OCI-LY1 (cell line): ENCODE measurements around the gene CEP152.

Source experiments
- H2AFZ ChIP-seq: fragments of 200-600 bp; sonication (generic), shearing (Covaris generic); 2 replicates; pipeline ENCODE4 v1.6.0; 2014; ENCODE audit warnings: antibody characterized with exemption, mild to moderate bottlenecking, low read length
- H3F3A ChIP-seq: fragments of 200-600 bp; sonication (generic), shearing (Covaris generic); 2 replicates; pipeline ENCODE4 v1.6.0; 2014; ENCODE audit warnings: mild to moderate bottlenecking, antibody characterized with exemption, low read length, moderate library complexity; ENCODE audit not compliant: insufficient read depth
- H3K27ac ChIP-seq: fragments of 200-600 bp; sonication (generic); 2 replicates; pipeline ENCODE4 v1.5.1; 2014; ENCODE audit warnings: low read length, mixed run types, mild to moderate bottlenecking, low read depth; ENCODE audit not compliant: poor library complexity, severe bottlenecking
- H3K27me3 ChIP-seq: fragments of 200-600 bp; sonication (generic); 2 replicates; pipeline ENCODE4 v1.6.0; 2014; ENCODE audit warnings: antibody characterized with exemption, mild to moderate bottlenecking, low read length, moderate library complexity; ENCODE audit not compliant: insufficient read depth
- H3K36me3 ChIP-seq: fragments of 200-600 bp; sonication (generic); 2 replicates; pipeline ENCODE4 v1.6.1; 2014; ENCODE audit warnings: mild to moderate bottlenecking, antibody characterized with exemption, low read length, moderate library complexity, mixed read lengths; ENCODE audit not compliant: insufficient read depth
- H3K4me1 ChIP-seq: fragments of 200-600 bp; sonication (generic); 2 replicates; pipeline ENCODE4 v1.5.1; 2014; ENCODE audit warnings: mild to moderate bottlenecking, low read length, moderate library complexity; ENCODE audit not compliant: insufficient read depth, severe bottlenecking
- H3K4me2 ChIP-seq: fragments of 200-600 bp; sonication (generic), shearing (Covaris generic); 2 replicates; pipeline ENCODE4 v1.6.1; 2014; ENCODE audit warnings: low read length
- H3K4me3 ChIP-seq: fragments of 200-600 bp; sonication (generic); 2 replicates; pipeline ENCODE4 v1.5.1; 2014; ENCODE audit warnings: low read length, low read depth, mild to moderate bottlenecking, mixed read lengths; ENCODE audit not compliant: poor library complexity, severe bottlenecking
- H3K79me2 ChIP-seq: fragments of 200-600 bp; shearing (Covaris generic); 2 replicates; pipeline ENCODE4 v1.6.1; 2016; ENCODE audit warnings: mixed run types, low read length, mixed read lengths; ENCODE audit not compliant: insufficient read depth
- H3K9ac ChIP-seq: fragments of 200-600 bp; sonication (generic), shearing (Covaris generic); 2 replicates; pipeline ENCODE4 v1.6.1; 2014; ENCODE audit warnings: mild to moderate bottlenecking, low read length, mixed read lengths
- H3K9me2 ChIP-seq: fragments of 200-600 bp; sonication (generic), shearing (Covaris generic); 2 replicates; pipeline ENCODE4 v1.6.1; 2014; ENCODE audit warnings: low read depth, mild to moderate bottlenecking, low read length, mixed read lengths
- H3K9me3 ChIP-seq: fragments of 200-600 bp; shearing (Covaris generic); 2 replicates; pipeline ENCODE4 v1.6.1; 2014; ENCODE audit warnings: low read length, mixed read lengths
- H4K20me1 ChIP-seq: fragments of 200-600 bp; sonication (generic), shearing (Covaris generic); 2 replicates; pipeline ENCODE4 v1.6.0; 2016; ENCODE audit warnings: mild to moderate bottlenecking, low read length; ENCODE audit not compliant: insufficient read depth
- CTCF ChIP-seq: fragments of 200-600 bp; sonication (generic), shearing (Covaris generic); IDR thresholded peaks from 2 replicates; pipeline ENCODE4 v1.5.1; 2017; ENCODE audit warnings: mild to moderate bottlenecking, antibody characterized with exemption, low read length, moderate library complexity, mixed read lengths
- EZH2 ChIP-seq: fragments of 200-600 bp; sonication (generic), shearing (Covaris generic); IDR thresholded peaks from 2 replicates; pipeline ENCODE4 v1.8.0; 2017; ENCODE audit warnings: borderline replicate concordance, mixed run types, mild to moderate bottlenecking, antibody characterized with exemption, low read length, moderate library complexity, mixed read lengths

The CEP152 gene

GRCh38 chr15:48723969-48724368, 86.9 kb downstream of the CEP152 start:
- H3K4me2 ChIP-seq, result no peak overlapping the region
- H3K27ac ChIP-seq, result no peak overlapping the region
- H2AFZ ChIP-seq, result no peak overlapping the region
- H3K27me3 ChIP-seq, result no peaks in the 10 kb centered on the region
- H3K4me3 ChIP-seq, result no peak overlapping the region
- no peaks in the 10 kb centered on the region for H3F3A ChIP-seq
- H3K4me1 ChIP-seq, result no peaks in the 10 kb centered on the region
- H3K9me2 ChIP-seq, result no peaks in the 10 kb centered on the region
- H3K79me2 ChIP-seq, result no peaks in the 10 kb centered on the region
- H4K20me1 ChIP-seq, result no peaks in the 10 kb centered on the region
- TF ChIP-seq CTCF (no peak), EZH2 (no peak)
- peaks cover 10% of the 10 kb centered on the region for H3K36me3 ChIP-seq
- no peaks in the 10 kb centered on the region for H3K9me3 ChIP-seq
- H3K9ac ChIP-seq, result no peak overlapping the region

GRCh38 chr15:48722764-48723661, 87.9 kb downstream of the CEP152 start:
- Histone ChIP-seq H3K27me3 (no peaks in the 10 kb centered on the region), H3K9me3 (no peaks in the 10 kb centered on the region), H4K20me1 (no peaks in the 10 kb centered on the region), H3K27ac (no peak overlapping the region), H3K9ac (no peak overlapping the region), H3K9me2 (no peaks in the 10 kb centered on the region), H3K79me2 (no peaks in the 10 kb centered on the region), H3F3A (no peaks in the 10 kb centered on the region), H3K36me3 (peaks cover 4% of the 10 kb centered on the region; the same call in 1 of the 2 replicates), H2AFZ (no peak overlapping the region), H3K4me3 (no peak overlapping the region), H3K4me2 (no peak overlapping the region), H3K4me1 (no peaks in the 10 kb centered on the region)
- no peak for TF ChIP-seq CTCF
- TF ChIP-seq EZH2, result no peak

- Histone ChIP-seq H3K79me2 (no peaks in the 10 kb centered on the region), H3K4me3 (no peak overlapping the region), H3K27ac (no peak overlapping the region), H3F3A (no peaks in the 10 kb centered on the region), H3K9me2 (no peaks in the 10 kb centered on the region), H3K9me3 (peaks cover under 1% of the 10 kb centered on the region; the same call in 1 of the 2 replicates), H3K4me1 (no peaks in the 10 kb centered on the region), H2AFZ (no peak overlapping the region), H4K20me1 (no peaks in the 10 kb centered on the region), H3K9ac (no peak overlapping the region), H3K36me3 (no peaks in the 10 kb centered on the region), H3K27me3 (no peaks in the 10 kb centered on the region), H3K4me2 (no peak overlapping the region)
- TF ChIP-seq EZH2 (no peak), CTCF (no peak)
Observed at GRCh38 chr15:48721061-48721810, 89.6 kb downstream of the CEP152 start.
